Measurements from ENCODE around the gene TBCD.

GRCh38 chr17:82863383-82863940, 111.6 kb downstream of the TBCD start:
- TF ChIP-seq, protein P1, sequence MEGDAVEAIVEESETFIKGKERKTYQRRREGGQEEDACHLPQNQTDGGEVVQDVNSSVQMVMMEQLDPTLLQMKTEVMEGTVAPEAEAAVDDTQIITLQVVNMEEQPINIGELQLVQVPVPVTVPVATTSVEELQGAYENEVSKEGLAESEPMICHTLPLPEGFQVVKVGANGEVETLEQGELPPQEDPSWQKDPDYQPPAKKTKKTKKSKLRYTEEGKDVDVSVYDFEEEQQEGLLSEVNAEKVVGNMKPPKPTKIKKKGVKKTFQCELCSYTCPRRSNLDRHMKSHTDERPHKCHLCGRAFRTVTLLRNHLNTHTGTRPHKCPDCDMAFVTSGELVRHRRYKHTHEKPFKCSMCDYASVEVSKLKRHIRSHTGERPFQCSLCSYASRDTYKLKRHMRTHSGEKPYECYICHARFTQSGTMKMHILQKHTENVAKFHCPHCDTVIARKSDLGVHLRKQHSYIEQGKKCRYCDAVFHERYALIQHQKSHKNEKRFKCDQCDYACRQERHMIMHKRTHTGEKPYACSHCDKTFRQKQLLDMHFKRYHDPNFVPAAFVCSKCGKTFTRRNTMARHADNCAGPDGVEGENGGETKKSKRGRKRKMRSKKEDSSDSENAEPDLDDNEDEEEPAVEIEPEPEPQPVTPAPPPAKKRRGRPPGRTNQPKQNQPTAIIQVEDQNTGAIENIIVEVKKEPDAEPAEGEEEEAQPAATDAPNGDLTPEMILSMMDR (IDR thresholded peaks at IDR 0.05): no peak
- TF ChIP-seq POLR2A (IDR thresholded peaks at IDR 0.05): no peak

Data from breast epithelium (tissue), 3 donors.